Activated T-cell treated with anti-CD3 and anti-CD28 coated beads for 1 hour (primary cell): ENCODE data around the gene CUX1.

Experiments
- DNase-seq: peaks from one replicate; pipeline ENCODE4 v3.0.0-alpha.2; 2020; ENCODE audit warnings: low read depth

Gene CUX1

GRCh38 chr7:101896316-101896715 lies 78.9 kb downstream of the CUX1 start:
- no peak for DNase-seq

- no peak for DNase-seq
Observed at GRCh38 chr7:101896941-101897340, 79.5 kb downstream of the CUX1 start.

- DNase-seq = no peak
Observed at GRCh38 chr7:101898106-101898505, 80.7 kb downstream of the CUX1 start.

GRCh38 chr7:101899616-101900015 lies 82.2 kb downstream of the CUX1 start:
- no peak for DNase-seq

- DNase-seq = no peak
Observed at GRCh38 chr7:101900103-101900502, 82.7 kb downstream of the CUX1 start.

- DNase-seq = no peak
Observed at GRCh38 chr7:101901661-101902491, 84.5 kb downstream of the CUX1 start.

- no peak for DNase-seq
Observed at GRCh38 chr7:101902680-101903514, 85.5 kb downstream of the CUX1 start.

DNA sequence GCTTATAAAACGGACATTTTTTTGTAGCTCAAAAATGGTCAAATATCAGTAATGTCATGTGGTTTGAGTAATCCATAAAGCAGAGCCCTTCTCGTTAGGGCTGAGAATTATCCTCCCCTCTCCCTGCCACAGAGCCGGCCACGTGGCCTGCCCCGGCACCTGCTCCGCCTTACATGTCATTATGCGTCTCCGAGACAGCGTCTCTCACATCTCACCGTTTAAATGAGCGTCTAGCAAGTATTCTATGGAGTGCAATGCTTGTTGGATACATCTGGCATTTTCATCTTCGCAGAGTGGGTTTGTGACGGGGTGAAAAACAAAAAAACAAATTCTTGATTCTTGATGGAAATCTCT lies 86.1 kb downstream of the CUX1 start:
- DNase-seq = no peak

DNA sequence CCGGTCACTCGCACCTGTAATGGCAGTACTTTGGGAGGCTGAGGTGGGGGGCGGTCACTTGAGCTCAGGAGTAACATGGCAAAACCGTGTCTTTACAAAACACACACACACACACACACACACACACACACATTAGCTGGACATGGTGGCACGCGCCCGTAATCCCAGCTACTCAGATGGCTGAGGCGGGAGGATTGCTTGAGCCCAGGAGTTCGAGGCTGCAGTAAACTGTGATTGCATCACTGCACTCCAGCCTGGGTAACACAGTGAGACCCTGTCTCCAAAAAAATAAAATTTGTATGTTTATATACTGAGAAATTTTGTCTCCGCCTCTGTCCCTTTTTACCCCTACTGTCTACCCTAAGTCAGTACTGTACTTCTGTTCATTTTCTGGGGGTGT lies 86.6 kb downstream of the CUX1 start:
- no peak for DNase-seq

- no peak for DNase-seq
Observed at GRCh38 chr7:101905203-101905865, 87.9 kb downstream of the CUX1 start.

GRCh38 chr7:101906291-101907240 lies 89.1 kb downstream of the CUX1 start:
- no peak for DNase-seq

- no peak for DNase-seq
Observed at GRCh38 chr7:101910991-101911799, 93.8 kb downstream of the CUX1 start.

GRCh38 chr7:101911800-101912715 lies 94.6 kb downstream of the CUX1 start:
- no peak for DNase-seq

DNA sequence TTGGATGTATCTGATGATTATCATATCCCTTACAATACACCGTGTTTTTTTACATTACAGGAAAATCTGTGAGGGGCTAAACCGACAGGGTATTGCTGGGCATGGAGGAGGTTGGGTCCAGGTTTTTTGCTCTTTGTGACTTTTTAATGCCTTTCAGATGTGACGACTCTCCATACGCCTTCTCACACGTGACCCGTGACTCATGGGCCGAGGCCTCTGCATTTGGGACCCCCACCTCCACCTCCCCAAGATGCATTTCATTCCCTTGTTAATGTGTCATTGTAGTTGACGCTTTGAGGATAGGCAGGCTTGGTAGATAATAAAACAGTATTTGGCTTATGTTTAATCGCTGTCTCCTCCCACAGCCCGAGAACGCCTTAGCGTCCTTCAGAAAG lies 95.3 kb downstream of the CUX1 start:
- DNase-seq = no peak

GRCh38 chr7:101913247-101913721 lies 95.9 kb downstream of the CUX1 start:
- DNase-seq = no peak

- DNase-seq = no peak
Observed at GRCh38 chr7:101913851-101914250, 96.4 kb downstream of the CUX1 start.

DNA sequence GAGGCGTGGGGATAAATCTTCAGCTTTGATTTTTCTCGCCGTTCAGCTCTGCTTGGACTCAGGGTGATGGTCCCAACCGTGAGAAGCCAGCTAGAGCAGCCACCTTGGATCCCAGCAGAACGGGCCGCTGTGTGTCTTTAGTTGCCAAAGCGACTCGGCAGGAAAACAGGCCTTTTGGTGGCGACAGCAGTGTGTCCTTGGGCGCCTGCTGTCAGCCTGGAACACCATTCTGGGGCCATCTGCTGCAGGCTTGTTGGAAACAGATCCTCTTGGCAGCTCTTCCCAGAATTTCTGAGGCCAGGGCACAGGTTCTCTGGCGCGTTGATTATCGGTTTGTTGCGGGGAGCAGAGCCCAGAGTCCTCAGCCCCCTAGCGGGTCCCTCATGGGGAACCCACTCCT lies 97.6 kb downstream of the CUX1 start:
- DNase-seq = no peak

DNA sequence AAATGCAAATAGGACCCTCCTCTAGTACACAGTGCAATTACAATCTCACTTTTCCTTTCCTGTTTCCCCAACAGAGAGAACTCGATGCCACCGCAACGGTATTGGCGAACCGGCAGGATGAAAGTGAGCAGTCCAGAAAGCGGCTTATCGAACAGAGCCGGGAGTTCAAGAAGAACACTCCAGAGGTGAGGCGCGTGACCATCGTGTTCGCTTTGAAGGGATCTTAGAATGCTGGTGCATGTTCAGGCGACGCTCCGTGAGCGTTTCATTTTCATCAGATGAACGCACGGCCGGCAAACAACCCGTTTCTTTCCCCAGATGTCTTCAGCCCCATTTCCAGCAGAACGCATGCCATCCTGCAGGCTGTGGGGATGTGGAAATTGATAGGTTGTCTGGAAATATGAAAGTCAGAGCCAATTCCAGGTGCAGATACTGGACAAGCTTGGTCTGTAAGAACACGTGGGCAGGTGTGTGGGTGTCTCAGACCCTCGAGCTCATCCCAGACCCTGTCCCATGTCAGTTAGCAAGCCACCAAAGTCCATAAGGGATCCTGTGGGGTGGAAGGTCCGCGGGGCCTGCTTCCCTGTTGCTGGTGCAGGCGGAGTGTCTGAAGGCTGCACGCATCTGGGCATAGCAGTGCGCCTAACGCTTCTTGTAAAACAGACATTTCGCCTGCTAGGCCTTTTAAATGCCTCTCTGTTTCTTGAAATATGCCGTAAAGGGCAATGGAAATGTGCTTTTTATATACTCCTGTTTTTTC lies 98.8 kb downstream of the CUX1 start:
- no peak for DNase-seq

GRCh38 chr7:101916876-101917275 lies 99.5 kb downstream of the CUX1 start:
- DNase-seq = no peak
